ENCODE results near the gene CEBPB.
"Not testable (repeated sequence)": the region's sequence is repeated elsewhere in the genome, so short reads cannot be mapped to it uniquely, and the experiment has no call there.

Gene CEBPB

DNA sequence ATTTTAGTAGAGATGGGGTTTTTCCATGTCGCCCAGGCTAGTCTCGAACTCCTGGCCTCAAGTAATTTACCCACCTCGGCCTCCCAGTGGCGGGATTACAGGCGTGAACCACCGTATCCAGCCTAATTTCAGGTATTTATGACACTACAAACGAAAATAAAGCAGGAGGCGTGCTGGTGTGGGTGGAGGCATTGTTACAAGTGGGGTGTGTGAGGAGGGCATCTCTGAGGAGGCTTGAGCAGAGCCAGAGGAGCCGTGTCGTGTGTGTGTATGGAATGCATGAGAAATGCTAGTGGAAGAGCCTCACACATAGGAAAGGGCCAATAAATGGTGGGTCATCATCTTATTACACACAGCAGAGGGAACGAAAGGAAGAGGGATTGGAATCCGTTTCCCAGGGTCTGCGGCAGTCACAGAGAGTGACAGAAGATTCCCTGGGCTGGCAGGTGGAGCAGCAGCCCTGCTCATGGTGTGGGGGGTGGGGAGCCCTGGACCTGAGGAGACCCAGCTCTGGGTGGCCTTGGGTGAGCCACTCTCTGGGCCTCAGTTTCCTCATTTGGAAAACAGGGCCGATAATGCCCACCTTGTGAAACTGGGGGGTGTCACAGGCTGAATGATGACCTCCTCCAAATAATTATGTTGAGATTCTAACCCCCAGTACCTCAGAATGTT lies 19.9 kb upstream of the CEBPB start:
- no peak for DNase-seq

DNA sequence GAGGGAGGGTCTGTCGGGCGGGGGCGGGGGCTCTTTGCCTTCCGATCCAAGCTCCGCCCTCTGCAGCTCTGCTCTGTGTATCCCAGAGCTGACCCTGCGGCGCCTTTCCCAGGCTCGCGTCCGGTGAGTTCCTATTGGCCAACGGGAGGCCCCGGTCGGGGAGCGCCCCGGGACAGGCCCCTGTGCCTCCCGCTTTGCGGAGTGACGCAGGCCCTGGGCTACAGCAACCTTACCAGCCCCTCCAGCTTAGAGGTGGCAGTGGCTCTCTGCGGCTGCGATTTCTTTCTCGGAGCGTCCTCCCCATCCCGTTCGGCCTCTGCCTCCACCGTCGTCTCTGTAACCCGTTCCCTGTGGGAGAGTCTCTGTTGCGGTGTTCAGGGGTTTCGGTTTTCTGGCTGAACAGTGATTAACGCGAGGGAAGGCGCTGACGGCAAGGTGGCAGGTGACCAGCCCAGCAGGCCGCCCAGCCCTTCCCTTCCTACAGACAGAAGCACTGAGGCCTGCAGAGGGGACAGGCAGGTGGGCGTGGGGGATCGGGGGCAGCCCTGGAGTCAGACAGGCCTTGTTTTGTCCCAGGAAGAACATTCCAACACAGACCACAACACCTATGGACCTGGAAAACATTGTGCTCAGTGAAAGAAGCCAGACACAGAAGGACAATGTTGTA lies 18.1 kb upstream of the CEBPB start:
- no peak for DNase-seq

DNA sequence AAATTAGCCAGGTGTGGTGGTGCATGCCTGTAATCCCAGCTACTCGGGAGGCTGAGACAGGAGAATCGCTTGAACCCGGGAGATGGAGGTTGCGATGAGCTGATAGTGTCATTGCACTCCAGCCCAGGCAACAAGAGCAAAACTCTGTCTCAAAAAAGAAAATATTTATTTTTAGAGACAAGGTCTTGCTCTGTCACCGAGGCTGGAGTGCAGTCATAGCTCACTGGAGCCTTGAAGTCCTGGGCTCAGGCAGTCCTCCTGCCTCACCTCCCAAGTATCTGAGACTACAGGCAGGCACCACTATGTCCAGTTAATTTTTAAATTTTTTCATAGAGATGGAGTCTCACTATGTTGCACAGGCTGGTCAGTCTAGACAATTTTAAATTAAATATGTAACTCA lies 16.2 kb upstream of the CEBPB start:
- DNase-seq = no peak

DNA sequence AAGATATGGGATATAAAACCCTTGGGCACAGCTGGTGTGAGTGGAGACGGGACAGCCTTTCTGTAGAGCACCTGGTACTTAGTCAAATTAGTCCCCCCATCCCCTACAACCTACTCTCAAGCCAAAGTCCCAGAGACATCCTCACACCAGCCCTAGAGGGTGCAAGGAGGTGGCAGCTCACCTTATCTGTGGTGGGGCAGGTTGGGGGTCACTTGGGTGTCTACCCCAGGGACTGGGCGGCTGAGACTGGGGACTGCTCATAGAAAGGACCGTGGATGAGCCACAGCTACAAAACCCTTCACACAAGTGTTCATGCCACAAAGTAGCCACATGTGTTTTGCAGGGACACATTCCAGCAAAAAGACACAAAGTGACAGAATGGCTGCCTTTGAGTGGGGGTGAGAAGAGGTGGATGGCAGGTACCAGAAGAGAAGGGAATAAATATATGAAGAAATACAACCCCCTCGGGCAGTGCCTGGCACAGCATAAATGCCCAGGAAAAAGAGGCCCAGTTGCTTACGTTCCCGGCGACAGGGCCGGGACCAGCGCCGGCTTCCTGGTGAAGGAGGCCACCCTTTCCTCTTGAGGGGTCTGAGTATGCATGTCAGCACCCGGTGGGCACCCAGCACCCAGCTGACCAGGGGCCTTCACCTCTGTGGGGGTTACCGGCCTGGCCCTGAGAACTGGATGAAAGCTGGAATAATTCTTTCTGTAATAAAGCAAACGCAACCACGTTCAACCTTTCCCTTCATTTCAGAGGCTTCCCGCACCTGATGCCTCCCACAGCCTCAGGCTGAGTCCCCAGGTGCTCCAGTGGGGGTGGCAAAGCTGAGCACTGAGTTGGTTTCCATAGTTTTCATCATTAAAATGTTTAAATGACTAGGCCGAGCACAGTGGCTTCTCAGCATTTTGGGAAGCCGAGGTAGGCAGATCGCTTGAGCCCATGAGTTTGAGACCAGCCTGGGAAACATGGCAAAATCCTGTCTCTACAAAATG lies 14.4 kb upstream of the CEBPB start:
- DNase-seq = no peak

DNA sequence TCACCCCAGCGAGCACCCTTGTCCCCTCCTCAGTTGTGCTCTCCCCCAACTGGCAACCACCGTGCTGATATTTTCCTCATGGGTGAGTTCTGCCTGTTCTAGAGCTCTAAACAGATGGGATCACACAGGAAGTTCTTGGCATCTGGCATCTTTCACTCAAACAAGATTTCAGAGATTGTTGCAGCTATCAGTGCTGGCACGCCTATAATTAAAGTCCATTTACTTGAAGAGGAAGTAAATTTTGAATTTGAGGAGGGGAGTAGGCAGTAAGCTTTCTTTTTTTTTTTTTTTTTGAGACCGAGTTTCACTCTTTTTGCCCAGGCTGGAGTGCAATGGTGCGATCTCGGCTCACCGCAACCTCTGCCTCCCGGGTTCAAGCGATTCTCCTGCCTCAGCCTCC lies 12.0 kb upstream of the CEBPB start:
- not testable (repeated sequence) for DNase-seq

DNA sequence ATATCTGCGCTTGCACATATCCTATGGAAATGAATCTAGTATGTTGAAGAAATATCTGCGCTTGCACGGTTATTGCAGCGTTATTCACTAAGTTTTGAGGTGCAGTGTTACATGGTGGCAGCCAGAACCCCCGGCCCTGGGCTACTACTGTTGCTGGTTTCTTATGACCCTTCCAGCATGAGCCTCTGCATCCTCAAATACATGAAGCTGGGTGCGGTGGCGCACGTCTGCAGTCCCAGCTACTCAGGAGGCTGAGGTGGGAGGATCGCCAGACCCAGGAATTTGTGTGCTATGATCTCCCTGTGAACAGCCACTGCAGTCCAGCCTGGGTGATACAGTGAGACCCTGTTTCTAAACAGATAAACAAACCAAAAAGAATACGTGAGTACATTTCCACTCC lies 9.3 kb upstream of the CEBPB start:
- no peak for DNase-seq

DNA sequence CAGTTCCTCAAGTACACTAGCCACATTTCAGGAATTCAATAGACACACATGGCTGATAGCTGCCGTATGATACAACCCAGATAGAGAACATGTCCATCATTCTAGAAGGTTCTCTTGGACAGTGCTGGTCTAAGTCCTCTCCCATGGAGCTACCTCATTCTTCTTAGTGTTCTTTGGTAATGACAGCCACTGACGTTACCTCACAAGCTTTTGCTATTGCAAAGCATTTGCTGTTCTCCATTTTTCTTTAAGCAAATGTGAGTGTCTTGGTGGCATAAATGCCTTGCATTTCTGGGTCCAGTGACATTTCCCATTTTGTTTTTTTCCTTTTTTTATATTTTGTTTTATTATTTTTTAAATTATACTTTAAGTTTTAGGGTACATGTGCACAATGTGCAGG lies 8.3 kb upstream of the CEBPB start:
- DNase-seq = no peak

DNA sequence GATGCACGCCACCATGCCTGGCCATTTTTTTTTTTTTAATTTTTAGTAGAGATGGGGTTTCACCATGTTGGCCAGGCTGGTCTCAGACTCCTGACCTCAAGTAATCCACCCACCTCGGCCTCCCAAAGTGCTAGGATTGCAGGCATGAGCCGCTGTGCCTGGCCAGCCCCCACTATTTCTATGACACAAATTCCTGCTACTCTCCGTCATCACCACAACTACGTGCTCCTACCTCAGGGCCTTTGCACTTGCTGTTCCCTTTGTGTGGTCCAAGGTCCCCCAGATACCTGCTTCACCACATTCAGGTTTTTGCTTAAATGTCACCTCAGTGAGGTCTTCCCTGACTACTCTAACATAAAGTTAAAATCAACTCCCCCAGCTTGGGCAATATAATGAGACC lies 5.2 kb upstream of the CEBPB start:
- no peak for DNase-seq

DNA sequence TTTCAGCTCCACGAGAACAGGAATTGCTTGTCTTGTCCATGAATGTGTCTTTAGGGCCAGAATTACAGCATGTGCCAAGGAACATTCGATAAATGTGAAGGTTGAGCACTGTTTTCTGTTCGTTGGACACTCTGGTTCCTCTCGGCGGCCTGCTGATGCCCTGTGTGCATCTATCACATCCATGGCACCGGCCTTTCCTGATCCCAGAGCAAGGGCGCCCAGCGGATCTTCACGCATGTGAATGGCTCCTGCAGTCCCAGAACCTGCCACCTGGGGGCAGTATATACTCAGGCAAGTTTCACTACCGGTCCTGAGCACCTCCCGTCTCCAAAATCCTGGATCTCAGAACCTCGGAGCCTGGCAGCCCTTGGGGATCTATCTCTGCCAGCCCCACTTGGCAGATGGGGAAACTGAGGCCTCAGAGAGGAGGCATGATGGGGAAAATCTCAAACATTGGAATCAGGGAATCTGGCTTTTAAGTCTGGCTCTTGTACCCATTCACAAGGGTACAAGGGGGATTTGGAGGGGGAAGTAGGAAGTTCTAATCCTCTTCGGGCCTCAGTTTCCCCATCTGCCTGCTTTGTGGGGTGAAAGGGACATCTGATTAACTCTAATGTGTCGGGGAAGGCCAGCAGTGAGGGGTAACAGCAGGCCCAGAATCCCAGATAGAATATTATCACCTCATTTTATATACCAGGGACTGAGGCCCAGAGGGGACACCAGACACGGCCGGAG lies 4.3 kb upstream of the CEBPB start:
- DNase-seq = peak; percentile 52

DNA sequence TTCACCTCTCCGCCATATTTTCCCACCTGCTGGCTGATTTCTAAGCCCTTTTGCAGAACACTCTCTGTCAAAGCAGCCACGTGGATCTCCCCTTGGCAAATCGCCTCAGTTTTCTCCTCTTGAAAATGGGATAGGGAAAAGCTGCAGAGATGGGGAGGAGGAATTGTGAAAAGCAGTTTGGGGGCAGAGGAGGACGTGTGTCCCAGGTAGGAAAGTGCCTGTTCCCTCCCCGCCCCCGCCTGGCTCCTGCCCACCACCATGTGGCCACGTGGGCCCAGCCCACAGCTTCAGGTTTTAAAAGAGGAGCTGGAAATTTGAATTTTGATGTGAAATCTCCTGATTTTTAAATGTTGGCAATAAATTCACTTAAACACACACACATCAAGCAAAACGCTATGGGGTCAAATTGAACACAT lies 3.6 kb upstream of the CEBPB start:
- DNase-seq = no peak

DNA sequence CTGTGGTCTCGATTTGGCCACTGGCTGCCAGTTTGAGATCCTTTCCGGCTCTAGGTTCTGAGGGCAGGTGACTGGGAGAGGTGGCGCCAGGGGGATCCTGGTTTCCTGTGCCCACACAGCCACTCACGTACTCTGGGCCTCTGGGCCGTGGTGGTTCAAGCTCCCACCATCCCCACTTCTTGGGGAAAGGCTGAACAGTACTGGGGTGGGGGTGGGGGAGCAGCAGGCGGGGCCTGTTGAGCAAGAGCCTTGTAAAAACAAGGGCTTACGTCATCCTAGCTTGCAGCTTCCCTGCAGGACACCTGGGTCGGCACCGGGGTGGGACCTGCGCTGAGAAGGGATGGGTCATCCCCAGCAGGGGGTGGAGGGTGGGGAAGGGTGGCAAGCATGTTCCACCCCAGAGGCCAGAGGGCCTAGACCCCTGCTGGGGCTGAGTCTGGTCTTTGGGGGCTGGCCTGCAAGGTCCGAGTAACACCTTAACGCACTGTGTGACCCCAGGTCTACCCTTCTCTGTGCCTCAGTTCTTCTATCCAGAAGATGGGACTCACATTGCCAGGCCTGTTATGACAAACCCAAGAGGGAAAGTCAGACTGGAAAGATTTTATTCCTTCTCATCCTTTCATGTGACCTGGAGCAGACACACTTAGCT lies 3.1 kb upstream of the CEBPB start:
- DNase-seq = no peak

DNA sequence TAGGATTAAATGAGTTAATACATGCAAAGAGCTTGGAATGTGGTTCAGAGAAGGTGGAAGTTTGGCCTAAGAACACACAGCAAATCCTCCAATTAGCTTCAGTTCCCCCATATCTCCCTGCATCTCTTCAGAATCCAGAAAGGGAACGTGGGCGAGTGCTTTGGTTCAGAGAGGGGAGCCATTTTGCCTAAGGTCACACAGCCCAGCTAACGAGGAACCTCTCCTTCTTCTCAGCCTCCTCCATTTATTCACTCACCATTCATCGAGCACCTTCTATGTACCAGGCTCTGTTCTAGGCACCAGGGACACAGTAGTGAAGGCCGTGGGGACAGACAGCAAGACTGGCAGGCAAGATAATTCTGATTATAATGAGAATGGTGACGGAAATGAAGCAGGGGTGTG lies 2.3 kb upstream of the CEBPB start:
- no peak for DNase-seq

DNA sequence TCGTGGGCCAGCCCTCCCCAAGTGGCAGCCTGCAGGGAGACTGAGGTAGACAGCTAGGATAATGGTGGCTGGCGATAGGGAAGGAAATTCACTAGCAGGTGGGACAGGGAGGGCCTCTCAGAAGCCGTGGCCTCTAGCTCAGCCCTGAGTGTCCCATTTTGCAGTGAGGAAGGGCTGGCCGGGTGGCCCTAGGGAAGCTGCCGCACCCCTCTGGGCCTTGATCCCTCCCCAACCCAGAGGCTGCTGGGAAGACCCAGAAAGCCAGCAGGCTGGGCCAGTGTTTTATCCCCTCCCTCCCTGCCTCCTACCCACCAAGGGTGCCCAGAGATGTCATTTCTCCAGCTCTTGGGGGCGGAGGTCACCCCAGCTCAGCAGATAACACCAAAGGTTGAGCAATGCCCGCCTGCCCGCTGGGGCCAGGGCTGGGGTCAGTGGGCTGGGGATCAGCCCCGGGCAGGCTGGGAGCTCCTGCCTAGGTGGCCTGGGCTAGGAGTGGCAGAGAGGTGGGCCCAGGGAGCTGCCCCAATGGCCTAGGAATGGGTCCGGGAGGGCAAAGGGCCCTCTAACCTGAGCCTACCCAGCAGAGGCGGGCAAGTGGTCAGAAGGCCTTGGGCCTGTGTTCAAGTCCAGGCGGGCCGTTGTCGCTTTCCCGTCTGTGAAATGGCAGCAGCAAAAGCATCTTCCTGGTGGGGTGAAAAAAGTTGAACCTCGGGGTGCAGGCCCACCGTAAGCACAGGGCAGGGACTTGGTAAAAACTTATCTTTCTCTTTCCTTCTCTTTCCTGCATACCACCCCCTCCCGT lies 1.6 kb upstream of the CEBPB start:
- DNase-seq = no peak

DNA sequence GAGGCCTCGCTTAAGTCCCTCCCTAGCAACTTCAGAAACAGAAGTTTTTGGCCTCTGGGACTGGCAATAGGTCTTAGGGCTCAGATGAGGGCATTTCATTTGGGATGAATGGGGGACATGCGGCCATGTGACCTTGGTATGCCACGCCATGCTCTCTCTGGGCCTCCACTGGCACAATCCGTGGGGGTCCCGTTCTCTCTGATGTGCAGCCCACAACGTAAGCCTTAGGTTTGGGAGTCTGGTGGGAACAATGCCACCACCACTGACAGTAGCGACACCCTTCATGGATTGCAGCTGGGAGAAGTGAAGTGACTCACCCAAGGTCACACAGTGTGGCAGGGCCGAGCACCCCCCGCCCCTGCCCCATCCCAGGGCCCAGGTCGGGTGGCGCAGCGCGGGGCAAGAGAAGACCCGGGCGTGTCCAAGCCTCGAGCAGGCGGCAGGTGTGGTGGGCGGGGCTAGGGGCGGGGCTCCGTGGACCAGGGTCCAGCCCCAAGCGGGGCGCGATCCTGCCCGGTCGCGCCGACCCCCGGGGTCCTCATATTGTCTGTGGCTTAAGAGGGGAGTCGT lies 864 bp upstream of the CEBPB start:
- DNase-seq = no peak

DNA sequence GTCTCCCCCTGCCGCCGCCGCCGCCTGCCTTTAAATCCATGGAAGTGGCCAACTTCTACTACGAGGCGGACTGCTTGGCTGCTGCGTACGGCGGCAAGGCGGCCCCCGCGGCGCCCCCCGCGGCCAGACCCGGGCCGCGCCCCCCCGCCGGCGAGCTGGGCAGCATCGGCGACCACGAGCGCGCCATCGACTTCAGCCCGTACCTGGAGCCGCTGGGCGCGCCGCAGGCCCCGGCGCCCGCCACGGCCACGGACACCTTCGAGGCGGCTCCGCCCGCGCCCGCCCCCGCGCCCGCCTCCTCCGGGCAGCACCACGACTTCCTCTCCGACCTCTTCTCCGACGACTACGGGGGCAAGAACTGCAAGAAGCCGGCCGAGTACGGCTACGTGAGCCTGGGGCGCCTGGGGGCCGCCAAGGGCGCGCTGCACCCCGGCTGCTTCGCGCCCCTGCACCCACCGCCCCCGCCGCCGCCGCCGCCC lies 474 bp downstream of the CEBPB start:
- no peak for DNase-seq

DNA sequence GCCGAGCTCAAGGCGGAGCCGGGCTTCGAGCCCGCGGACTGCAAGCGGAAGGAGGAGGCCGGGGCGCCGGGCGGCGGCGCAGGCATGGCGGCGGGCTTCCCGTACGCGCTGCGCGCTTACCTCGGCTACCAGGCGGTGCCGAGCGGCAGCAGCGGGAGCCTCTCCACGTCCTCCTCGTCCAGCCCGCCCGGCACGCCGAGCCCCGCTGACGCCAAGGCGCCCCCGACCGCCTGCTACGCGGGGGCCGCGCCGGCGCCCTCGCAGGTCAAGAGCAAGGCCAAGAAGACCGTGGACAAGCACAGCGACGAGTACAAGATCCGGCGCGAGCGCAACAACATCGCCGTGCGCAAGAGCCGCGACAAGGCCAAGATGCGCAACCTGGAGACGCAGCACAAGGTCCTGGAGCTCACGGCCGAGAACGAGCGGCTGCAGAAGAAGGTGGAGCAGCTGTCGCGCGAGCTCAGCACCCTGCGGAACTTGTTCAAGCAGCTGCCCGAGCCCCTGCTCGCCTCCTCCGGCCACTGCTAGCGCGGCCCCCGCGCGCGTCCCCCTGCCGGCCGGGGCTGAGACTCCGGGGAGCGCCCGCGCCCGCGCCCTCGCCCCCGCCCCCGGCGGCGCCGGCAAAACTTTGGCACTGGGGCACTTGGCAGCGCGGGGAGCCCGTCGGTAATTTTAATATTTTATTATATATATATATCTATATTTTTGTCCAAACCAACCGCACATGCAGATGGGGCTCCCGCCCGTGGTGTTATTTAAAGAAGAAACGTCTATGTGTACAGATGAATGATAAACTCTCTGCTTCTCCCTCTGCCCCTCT lies 1.1 kb downstream of the CEBPB start:
- DNase-seq = peak; percentile 31

DNA sequence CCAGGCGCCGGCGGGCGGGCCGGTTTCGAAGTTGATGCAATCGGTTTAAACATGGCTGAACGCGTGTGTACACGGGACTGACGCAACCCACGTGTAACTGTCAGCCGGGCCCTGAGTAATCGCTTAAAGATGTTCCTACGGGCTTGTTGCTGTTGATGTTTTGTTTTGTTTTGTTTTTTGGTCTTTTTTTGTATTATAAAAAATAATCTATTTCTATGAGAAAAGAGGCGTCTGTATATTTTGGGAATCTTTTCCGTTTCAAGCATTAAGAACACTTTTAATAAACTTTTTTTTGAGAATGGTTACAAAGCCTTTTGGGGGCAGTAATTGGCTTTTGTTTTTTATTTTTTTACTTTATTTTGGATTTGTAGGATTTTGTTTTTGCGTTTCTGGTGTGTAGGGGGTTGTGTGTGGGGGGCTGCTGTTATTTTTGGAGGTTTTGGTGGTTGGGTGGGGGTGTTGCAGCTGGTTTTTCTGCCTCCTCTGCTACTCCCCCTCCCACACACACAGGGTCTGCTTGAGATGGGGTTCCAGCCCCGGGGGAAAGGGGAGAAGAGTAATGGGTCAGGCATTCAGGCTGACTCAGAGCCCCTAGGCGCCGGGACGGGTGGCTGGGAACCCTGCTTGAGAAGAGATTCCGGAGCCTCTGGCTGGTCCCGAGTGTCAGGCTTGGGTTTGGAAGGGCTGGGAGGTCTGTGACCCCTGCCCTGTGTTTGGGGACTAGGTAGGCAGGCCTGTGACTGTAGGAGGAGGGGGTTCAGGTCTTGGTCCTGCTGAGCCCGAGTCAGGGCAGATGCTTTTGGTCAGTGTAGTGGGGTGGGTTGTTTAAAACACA lies 2.0 kb downstream of the CEBPB start:
- no peak for DNase-seq

DNA sequence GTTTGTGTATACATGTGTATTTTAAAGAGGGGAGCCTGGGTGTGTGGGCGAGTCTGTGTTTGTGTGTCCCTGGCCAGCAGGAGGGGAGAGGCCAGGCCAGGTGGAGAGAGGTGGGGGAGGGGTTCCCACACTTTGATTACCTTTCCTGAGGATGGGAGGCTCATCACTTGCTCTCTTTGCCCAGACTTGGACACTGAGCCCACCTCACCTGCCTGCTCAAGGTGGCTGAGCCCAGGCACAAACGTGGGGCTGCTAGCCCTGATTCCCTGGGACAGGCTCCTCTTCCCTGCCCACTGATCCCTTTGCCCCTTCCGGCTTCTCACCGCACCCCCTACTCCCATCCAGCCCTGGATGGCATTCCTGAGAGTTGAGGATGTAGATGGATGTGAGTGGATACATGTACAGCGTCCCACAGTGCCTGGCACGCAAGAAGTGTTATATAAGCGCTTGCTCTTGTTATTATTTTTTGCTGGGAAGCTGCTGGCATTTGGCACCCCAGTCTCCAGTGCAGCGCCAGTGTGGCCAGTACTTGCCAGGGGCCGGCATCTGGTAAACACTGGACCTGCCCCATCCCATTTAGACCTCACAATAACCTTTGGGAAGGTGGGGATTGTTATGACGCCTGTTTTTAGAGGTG lies 2.7 kb downstream of the CEBPB start:
- DNase-seq = no peak
